Endothelial cell of umbilical vein (primary cell): ENCODE results near the gene CERK.

Experiments
- CTCF ChIP-seq, 2 donors: IDR thresholded peaks; 1 replicate in 1 of 2; 2 replicates in 1 of 2; pipeline ENCODE4 v1.5.1; 2011; ENCODE audit warnings: low read length in 2 of 2, mild to moderate bottlenecking in 2 of 2, moderate library complexity in 2 of 2, control low read depth in 1 of 2, inconsistent platforms in 1 of 2, low read depth in 1 of 2; ENCODE audit not compliant: insufficient read depth in 1 of 2; ENCODE audit errors: extremely low read depth in 1 of 2
- FOS ChIP-seq: IDR thresholded peaks from 2 replicates; pipeline ENCODE4 v1.6.1; 2011; ENCODE audit warnings: mild to moderate bottlenecking, low read length, moderate library complexity, borderline replicate concordance; ENCODE audit not compliant: insufficient read depth
- JUN ChIP-seq: IDR thresholded peaks from 2 replicates; pipeline ENCODE4 v1.6.1; 2011; ENCODE audit warnings: borderline replicate concordance, low read depth; ENCODE audit not compliant: insufficient read length, insufficient read depth

GRCh38 chr22:46639843-46640242 lies 98.2 kb downstream of the CERK start:
- TF ChIP-seq CTCF (IDR thresholded peaks at IDR 0.05; ENCODE audit: extremely low read depth in 1 of 2, insufficient read depth in 1 of 2, low read depth in 1 of 2, low read length in 2 of 2) (no peak), JUN (no peak), FOS (no peak)
